HG03565 (cell line): ENCODE results near the gene SLC38A8.

ENCODE experiments used
- ATAC-seq: cut with Tn5 transposase; IDR thresholded peaks from one replicate; pipeline ENCODE4 v1.9.1; 2021; ENCODE audit warnings: mild to moderate bottlenecking, moderate library complexity; ENCODE audit not compliant: unreplicated experiment

SLC38A8 gene

GRCh38 chr16:84049403-84050060 lies 6.9 kb upstream of the SLC38A8 start:
- ATAC-seq: no peak

DNA sequence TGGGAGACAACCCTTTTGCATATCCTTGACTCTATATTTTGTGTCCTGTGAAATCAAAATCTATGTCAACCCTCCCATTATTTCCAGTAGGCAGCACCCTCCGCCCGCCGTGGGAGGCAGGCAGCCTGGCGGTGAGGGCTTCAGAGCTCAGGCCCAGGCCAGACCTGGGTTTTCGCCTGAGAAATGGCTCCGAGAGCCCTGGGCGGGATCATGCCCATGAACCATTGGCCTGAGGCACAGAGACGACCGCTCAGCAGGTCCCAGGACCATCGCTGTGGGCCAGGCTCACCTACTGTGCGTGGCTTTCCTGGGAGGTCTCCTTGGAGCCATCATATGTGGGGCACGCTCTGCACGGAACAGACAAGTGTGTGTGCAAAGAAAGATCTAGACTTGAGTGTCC lies 6.3 kb upstream of the SLC38A8 start:
- no peak for ATAC-seq

DNA sequence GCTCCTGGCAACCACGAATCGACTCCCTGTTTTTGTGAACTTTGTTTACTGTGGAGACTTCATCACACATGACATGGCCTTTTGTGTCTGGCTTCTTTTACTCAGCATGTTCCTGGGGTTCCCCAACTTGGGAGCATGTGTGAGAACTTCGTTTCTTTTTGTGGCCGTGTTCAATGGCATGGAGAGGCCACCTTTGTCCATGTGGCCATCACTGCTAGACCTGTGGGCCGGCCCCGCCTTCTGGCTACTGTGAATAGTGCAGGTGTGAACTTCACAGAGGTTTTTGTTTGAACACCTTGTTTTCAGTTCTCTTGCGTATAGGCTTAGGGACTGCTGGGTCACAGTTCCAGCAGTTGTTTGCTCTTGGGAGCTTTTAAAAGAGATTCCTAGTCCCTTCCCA lies 5.7 kb upstream of the SLC38A8 start:
- ATAC-seq: no peak

GRCh38 chr16:84047626-84048025 lies 5.0 kb upstream of the SLC38A8 start:
- ATAC-seq: no peak

GRCh38 chr16:84047206-84047605 lies 4.6 kb upstream of the SLC38A8 start:
- ATAC-seq: no peak

DNA sequence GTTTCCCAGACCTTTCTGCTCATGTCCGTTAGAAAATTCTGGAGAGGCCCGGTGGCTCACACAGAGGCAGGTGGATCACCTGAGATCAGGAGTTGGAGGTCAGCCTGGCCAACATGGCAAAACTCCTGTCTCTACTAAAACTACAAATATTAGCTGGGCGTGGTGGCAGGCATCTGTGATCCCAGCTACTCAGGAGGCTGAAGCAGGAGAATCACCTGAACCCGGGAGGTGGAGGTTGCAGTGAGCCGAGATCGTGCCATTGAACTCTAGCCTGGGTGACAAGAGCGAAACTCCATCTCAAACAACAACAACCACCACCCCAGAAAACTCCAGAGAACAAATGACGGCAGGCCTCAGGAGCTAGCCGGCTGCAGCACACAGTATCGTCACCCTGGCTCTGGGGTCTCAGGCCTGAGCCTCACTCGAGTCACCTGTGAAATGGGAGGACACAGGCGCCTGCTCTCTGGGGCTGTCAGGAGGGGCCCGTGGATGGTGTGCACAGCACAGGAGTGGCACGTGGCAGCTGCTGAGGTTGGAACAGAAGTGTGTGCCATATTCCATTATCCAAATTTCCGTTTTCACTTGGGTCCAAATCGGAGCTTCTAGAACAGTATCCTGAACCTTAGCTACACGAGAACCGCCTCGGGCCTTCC lies 3.3 kb upstream of the SLC38A8 start:
- no peak for ATAC-seq

DNA sequence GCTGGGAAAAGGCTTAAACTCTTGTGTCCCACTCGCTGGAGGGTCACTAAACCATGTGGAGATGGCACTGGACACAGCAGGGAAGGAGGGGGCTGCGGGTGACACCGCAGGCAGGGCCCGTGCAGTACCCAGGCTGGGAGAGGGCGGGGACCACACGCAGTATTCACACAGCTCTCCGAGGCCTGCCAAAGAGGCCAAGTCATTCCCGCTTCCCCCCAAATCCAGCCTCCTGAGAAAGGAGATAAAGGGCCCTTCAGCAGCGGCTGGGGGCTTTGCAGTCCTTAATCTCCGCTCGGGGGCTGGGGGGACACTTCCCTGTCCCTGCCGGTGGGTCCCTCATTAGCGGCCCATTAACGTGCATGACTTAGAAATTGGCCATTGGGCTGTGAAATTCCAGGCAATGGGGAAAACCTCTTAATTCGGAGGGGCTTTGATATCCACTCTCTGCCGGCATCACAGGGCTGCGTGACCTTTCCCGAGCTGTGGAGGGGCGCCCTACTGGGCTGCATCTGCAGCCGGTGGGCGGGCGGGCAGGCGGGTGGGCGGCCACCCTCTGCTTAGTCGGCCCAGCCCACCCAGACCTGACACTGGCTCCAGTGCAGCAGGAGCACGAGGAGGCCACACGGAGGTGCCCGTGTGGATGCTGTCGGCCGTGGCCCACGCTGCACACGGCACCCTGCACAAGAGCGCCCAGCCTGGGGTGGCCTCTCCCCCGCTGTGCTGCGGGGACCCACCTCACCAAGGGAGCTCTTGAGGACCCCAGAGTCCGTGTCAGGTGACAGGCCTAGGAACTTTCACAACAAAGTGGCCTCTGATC lies 2.6 kb upstream of the SLC38A8 start:
- ATAC-seq: no peak

DNA sequence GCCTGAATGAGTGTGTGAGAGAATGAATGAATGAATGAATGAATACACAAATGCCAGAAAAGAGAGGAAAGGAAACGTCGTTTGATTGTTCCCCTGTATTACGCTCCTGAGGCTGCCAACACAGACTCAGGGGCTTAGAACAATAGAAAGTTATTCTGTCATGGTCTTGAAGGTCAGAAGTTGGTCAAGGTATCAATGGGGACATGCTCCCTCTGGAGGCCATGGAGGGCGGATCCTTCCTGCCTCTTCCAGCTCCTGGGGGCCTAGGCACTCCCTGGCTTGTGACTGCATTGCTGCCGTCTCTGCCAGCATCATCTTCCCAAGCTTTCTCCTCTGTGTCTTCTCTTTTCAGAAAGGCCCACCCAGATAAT lies 1.5 kb upstream of the SLC38A8 start:
- no peak for ATAC-seq

DNA sequence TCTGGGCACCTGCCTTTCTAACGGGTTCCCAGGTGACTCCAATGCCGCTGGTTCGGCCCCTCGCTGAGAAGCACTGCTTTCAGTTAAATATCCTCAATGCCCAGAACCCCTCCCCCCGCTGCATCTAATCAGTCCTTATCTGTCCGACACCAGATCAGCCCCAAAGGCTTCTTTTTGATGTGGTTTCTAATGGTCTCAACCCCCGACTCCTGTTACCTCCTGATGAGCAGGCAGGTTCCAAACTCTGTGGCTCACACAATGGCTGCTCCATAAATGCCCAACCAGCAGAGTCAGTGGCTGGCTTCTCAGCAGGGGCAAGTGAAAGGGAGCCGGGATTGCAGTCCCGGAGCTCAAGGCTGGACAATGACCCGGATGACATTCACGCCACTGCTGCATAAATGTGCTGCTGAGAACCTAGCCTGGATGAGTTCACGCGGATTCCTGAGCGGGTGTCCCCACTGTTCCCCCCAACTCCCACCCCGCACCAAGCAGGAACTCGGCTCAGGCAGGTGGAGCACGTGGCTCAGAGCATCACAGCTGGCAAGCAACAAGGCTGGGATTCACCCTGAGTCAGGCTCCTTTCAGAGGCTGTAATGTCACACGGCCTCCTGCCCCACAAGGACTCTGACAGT lies 1.0 kb upstream of the SLC38A8 start:
- no peak for ATAC-seq

- no peak for ATAC-seq
Observed at GRCh38 chr16:84042879-84043485, 387 bp upstream of the SLC38A8 start.

GRCh38 chr16:84041881-84042280 lies 714 bp downstream of the SLC38A8 start:
- ATAC-seq: no peak

DNA sequence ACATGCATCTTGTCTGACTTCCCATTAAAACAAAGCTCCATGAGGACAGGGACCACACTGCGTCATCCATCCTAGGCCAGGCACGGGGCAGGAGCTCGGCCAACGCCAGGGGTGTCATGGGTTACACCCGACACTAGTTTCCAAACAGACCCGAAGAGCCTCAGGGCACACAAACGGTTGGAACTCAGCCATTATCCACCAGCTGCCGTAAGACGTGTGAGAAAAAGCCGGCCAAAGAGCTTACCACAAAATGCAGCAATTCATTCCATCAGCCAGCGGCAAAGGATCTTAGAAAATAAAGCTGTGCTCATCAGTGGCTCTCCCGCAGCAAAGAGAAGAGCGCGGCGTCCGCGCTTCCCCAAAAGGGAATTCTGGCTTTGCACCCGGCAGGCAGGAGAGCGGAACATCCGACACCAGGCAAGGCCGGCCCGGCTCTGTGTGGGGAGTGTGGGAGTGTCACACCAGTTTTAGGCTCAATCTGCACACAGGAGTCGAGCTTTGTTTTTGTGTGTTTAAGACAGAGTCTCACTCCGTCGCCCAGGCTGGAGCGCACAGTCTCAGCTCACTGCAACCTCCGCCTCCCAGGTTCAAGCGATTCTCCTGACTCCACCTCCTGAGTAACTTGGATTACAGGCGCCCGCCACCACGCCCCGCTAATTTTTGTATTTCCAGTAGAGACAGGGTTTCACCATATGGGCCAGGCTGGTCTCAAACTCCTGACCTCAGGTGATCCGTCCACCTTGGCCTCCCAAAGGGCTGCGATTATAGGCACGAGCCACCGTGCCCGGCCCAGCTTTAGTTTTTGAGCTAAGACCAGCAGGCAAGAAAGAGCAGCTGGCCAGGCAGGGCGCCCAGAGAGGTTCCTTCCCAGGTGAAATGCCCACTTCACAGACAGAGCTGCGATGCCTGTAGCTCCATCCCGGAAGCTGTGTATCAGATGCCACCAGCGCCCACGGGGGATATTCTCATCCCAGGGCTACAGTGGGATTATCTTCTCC lies 1.5 kb downstream of the SLC38A8 start:
- no peak for ATAC-seq

DNA sequence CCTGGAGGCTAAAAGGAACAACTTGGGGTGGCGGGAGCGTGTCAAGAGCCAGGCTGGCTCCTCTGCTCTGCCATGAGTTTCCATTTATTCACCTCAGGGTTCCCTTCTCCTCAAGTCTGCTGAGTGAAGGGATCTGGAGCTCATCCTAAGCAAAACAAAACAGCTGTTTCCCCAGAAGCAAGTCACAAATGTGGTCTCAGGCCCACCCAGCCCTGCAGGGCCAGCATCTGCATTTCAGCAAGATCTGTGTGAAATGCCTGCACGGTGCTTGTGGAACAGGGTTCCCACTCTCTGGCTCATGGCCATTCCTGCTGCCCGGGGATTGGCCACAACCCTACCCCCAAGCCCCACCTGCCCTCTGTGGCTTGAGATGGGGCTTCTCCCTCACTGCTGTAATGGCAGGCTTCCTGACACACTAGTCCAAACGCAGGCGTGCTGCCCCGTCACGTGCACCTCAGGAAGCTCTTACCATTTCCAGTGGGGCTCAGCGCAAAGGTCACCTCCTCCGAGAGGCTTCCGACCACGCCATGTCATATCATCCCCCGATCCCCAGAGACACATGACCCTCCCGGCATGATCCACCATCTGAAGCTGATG lies 2.3 kb downstream of the SLC38A8 start:
- ATAC-seq: no peak

DNA sequence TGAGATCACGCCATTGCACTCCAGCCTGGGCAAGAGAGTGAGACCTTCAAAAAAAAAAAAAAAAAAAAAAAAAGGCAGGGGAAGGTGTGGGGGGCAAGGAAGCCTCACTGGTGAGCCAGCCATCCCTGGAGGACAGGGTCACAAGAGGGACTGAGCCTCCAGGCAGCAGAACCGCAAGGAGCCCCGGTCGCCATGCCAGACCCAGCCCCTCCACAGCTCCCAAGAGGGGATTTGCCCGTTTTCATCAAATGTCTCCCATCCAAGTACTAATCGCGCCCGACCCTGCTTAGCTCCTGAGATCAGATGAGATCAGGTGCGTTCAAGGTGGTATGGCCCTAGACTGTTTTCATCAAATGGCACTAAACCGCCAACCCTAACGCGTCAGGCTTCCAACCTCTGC lies 2.9 kb downstream of the SLC38A8 start:
- ATAC-seq: no peak

GRCh38 chr16:84038469-84038868 lies 4.1 kb downstream of the SLC38A8 start:
- no peak for ATAC-seq

- no peak for ATAC-seq
Observed at GRCh38 chr16:84036982-84037425, 5.6 kb downstream of the SLC38A8 start.

DNA sequence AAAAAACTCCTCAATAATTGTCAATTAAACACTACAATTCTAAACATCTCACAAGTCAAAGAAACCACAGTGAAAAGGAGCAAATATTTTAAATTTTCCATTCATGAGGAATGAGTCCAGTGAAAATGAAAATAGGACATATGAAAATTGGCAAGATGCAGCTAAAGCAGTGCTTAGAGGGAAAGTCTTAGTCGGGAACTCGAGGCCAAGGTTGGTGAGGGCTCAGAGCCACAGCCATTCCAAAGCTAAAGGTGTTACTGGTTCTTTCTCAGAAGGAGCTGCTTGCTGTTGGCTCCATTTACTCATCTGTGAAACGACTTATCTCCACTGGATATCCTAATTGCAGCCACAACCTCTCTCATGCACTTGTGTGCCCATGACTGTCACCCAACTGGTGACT lies 6.5 kb downstream of the SLC38A8 start:
- ATAC-seq: no peak

DNA sequence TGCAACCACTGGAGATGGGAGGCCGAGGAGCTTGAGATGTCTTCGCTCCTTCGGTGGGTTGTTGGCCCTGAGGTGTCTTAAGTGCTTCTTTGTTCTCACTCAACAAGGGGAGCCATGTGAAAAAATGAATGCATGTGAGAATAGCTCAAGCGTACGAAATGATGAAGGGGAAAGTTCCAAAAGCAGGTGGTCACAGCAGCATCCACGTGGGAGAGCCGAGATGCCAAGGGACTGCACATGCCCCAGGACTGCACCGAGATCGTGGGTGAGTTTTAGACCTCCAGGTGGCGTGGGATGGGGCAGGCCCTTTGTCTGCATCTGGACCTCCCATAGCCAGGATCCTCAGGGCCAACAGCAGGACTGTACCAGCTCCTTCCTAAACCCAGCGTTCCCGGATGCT lies 8.1 kb downstream of the SLC38A8 start:
- ATAC-seq: no peak
